SU-DHL-6 (cell line): Measurements from ENCODE around the gene NDUFA8.

ENCODE experiments used
- H2AFZ ChIP-seq: fragments of 200-600 bp; sonication (generic); 2 replicates; pipeline ENCODE4 v1.6.1; 2014; ENCODE audit warnings: low read depth, mild to moderate bottlenecking, moderate library complexity, mixed read lengths, antibody characterized with exemption, low read length; ENCODE audit not compliant: severe bottlenecking
- H3F3A ChIP-seq: fragments of 200-600 bp; shearing (Covaris generic); 2 replicates; pipeline ENCODE4 v1.6.0; 2016; ENCODE audit warnings: antibody characterized with exemption, mild to moderate bottlenecking; ENCODE audit not compliant: insufficient read depth
- H3K27ac ChIP-seq: fragments of 200-600 bp; sonication (generic); 2 replicates; pipeline ENCODE4 v1.5.1; 2016; ENCODE audit warnings: low read depth, mild to moderate bottlenecking, low read length, moderate library complexity, mixed read lengths
- H3K27me3 ChIP-seq: fragments of 200-600 bp; sonication (generic), shearing (Covaris generic); 2 replicates; pipeline ENCODE4 v1.6.0; 2014; ENCODE audit warnings: mild to moderate bottlenecking, low read length
- H3K36me3 ChIP-seq: fragments of 200-600 bp; sonication (generic); 2 replicates; pipeline ENCODE4 v1.6.1; 2014; ENCODE audit warnings: mild to moderate bottlenecking, low read length, mixed read lengths
- H3K4me2 ChIP-seq: fragments of 300-600, 200-600 bp; shearing (Covaris generic), sonication (generic); 2 replicates; pipeline ENCODE4 v1.6.0; 2014; ENCODE audit warnings: low read length, low read depth, mild to moderate bottlenecking; ENCODE audit not compliant: poor library complexity, severe bottlenecking
- H3K4me3 ChIP-seq: fragments of 200-600 bp; sonication (generic); 2 replicates; pipeline ENCODE4 v1.5.1; 2014; ENCODE audit warnings: antibody characterized with exemption, low read length, mild to moderate bottlenecking, mixed read lengths; ENCODE audit not compliant: insufficient read depth, poor library complexity, severe bottlenecking
- H3K79me2 ChIP-seq: fragments of 200-600 bp; sonication (generic); 2 replicates; pipeline ENCODE4 v1.6.1; 2014; ENCODE audit warnings: mild to moderate bottlenecking, low read length, moderate library complexity; ENCODE audit not compliant: insufficient read depth
- H3K9ac ChIP-seq: fragments of 200-600 bp; sonication (generic); 2 replicates; pipeline ENCODE4 v1.7.0; 2014; ENCODE audit warnings: mild to moderate bottlenecking, low read length
- H3K9me2 ChIP-seq: fragments of 200-600 bp; sonication (generic); replicated peaks from 2 replicates; pipeline ENCODE4 v1.6.1; 2014; ENCODE audit warnings: low read length; ENCODE audit not compliant: insufficient read depth
- H3K9me3 ChIP-seq: fragments of 200-600 bp; sonication (generic); 2 replicates; pipeline ENCODE4 v1.6.1; 2014; ENCODE audit warnings: low read length, mixed read lengths; ENCODE audit not compliant: insufficient read depth
- H4K20me1 ChIP-seq: fragments of 200-600 bp; sonication (generic); 2 replicates; pipeline ENCODE4 v1.6.1; 2014; ENCODE audit warnings: low read depth, mild to moderate bottlenecking, antibody characterized with exemption, low read length, moderate library complexity, mixed read lengths
- CTCF ChIP-seq: fragments of 200-600 bp; sonication (generic); IDR thresholded peaks from one replicate; pipeline ENCODE4 v1.5.1; 2017; ENCODE audit warnings: antibody characterized with exemption, mild to moderate bottlenecking, low read length, moderate library complexity; ENCODE audit not compliant: insufficient read depth, poor library complexity, severe bottlenecking
- EZH2phosphoT487 ChIP-seq: fragments of 200-600 bp; sonication (generic), shearing (Covaris generic); conservative IDR thresholded peaks from 2 replicates; pipeline ENCODE4 v1.6.1; 2018; ENCODE audit warnings: mild to moderate bottlenecking, antibody characterized with exemption, low read length, moderate library complexity, mixed read lengths

The NDUFA8 gene

DNA sequence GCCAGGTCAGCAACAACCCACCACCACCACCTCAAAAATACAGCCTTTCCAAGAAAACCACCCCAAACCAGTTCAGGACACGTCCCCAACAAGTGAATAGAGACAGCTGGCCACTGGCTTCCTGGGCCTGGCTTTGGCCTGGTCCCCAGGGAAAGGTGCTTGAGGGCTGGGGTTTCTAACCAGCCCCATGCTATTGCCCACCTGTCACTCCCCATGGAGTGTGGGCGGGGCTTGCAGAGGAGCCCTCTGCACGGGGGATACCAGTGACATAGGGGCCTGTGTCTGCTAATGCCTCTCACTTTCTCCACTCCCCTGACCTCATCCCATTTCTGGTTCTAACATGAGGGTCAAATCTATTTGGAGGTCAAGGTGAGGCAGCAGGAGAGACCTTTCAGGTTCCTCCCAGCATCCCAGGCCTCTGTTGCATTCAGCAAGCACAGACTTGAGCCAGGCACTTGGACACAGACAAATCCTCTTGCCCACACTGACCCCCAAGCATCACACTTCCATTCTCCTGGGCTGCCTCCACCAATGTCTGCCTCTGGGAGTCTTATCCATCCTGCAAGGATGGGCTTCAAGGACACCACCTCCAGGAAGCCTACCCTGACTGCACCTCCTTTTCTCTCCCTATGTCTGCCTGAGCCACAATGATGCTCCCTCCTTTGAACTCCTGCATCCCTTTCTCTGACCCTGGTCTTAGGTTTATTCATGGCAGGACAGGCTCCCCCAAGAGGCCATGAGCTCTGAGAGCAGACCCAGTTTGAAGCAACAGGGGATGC, 50.4 kb downstream of the NDUFA8 start:
- Histone ChIP-seq H3K4me3 (no peak overlapping the region), H3K27ac (no peak overlapping the region), H3K27me3 (no peaks in the 10 kb centered on the region), H3K36me3 (no peaks in the 10 kb centered on the region), H3K79me2 (no peaks in the 10 kb centered on the region), H3F3A (no peaks in the 10 kb centered on the region), H3K9me2 (no peaks in the 10 kb centered on the region), H4K20me1 (no peaks in the 10 kb centered on the region), H3K9me3 (no peaks in the 10 kb centered on the region), H3K9ac (no peak overlapping the region), H2AFZ (no peak overlapping the region), H3K4me2 (no peak overlapping the region)
- TF ChIP-seq CTCF (no peak), EZH2phosphoT487 (no peak)

DNA sequence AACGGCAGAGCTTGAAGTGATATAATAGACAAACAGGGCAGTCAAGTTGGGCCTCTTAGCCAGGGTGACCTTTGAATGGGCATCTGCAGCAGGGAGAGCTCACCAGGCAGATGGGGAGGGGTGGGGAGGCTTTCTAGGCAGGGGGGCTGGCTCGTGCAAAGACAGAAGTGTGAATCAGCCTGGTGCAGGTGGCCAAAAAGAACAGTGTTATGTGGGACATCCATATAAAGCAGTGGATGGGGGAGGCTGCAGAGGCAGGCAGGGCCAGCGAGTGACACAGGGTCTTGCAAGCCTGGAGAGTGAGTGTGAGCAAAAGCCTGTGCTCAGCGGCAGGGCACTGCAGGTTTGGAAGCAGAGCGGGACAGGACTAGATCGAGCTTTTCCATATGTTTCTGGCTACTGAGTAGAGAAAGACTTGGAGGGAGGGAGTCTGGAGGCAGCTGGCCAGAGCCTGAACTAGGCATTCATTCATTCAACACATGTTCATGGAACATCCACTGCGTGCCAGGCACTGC, 52.2 kb downstream of the NDUFA8 start:
- Histone ChIP-seq H3F3A (no peaks in the 10 kb centered on the region), H3K9me2 (no peaks in the 10 kb centered on the region), H3K36me3 (no peaks in the 10 kb centered on the region), H3K27ac (no peak overlapping the region), H3K4me2 (no peak overlapping the region), H3K9me3 (no peaks in the 10 kb centered on the region), H3K4me3 (no peak overlapping the region), H3K79me2 (no peaks in the 10 kb centered on the region), H2AFZ (no peak overlapping the region), H3K27me3 (no peaks in the 10 kb centered on the region), H4K20me1 (no peaks in the 10 kb centered on the region), H3K9ac (no peak overlapping the region)
- TF ChIP-seq CTCF: no peak
- TF ChIP-seq EZH2phosphoT487: no peak

DNA sequence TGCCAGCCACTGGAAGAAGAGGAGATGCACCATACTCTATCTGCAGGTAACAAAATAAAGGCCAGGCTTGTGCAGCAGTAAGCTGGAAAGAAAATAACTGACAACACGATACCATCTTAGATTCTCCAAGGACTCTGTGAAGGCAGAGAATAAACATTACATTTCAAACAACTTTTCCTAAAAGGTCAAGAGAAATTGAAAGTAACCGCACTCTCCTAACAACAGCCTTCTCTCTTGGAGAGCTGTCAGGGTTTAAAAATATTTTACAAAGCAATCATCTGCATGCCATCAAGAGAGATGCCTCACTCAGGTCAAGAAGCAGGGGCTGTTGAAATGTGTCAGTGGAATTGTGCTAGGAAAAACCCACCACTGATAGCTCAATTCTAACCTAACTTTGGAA, 53.0 kb downstream of the NDUFA8 start:
- Histone ChIP-seq H3K4me2 (no peak overlapping the region), H3K9ac (no peak overlapping the region), H3K9me2 (no peaks in the 10 kb centered on the region), H3F3A (no peaks in the 10 kb centered on the region), H3K36me3 (no peaks in the 10 kb centered on the region), H3K27ac (no peak overlapping the region), H3K9me3 (no peaks in the 10 kb centered on the region), H3K79me2 (no peaks in the 10 kb centered on the region), H2AFZ (no peak overlapping the region), H3K4me3 (no peak overlapping the region), H4K20me1 (no peaks in the 10 kb centered on the region), H3K27me3 (no peaks in the 10 kb centered on the region)
- no peak for TF ChIP-seq EZH2phosphoT487
- TF ChIP-seq CTCF: no peak
